ENCODE data around the gene ATG13.

DNA sequence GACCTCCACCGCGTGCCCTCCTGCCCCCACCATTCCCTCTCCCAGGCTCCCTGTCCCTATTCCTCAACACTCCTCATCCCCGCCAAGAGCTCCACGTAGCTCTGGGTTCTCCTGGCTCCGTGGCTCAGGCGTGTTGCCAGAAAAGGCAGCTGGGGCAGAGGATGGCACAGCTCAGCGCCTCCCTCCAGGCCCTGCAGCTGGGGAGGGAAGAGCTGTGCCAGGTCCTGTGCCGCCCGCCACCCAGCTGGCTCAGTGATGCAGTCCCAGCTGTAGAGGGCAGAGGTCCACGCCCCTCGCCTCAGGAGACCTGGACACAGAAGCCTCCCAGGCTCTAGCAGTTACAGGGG is 78.8 kb downstream of the ATG13 start:
- TF ChIP-seq, protein P1, sequence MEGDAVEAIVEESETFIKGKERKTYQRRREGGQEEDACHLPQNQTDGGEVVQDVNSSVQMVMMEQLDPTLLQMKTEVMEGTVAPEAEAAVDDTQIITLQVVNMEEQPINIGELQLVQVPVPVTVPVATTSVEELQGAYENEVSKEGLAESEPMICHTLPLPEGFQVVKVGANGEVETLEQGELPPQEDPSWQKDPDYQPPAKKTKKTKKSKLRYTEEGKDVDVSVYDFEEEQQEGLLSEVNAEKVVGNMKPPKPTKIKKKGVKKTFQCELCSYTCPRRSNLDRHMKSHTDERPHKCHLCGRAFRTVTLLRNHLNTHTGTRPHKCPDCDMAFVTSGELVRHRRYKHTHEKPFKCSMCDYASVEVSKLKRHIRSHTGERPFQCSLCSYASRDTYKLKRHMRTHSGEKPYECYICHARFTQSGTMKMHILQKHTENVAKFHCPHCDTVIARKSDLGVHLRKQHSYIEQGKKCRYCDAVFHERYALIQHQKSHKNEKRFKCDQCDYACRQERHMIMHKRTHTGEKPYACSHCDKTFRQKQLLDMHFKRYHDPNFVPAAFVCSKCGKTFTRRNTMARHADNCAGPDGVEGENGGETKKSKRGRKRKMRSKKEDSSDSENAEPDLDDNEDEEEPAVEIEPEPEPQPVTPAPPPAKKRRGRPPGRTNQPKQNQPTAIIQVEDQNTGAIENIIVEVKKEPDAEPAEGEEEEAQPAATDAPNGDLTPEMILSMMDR (conservative IDR thresholded peaks at IDR 0.05; ENCODE audit: low read depth, low read length), result no peak
- TF ChIP-seq CEBPB (IDR thresholded peaks at IDR 0.05; ENCODE audit: low read depth, low read length), result no peak

Measured in IMR-90 (cell line).